GM12878 (cell line): ENCODE measurements around the gene NR2F2. TPM values are rescaled to one million over a fixed set of nuclear protein-coding genes. Genes with fewer than 3 reads are reported as not detected.
A peak's percentile ranks its signal among the peaks of the same experiment; 100 is the strongest.

ENCODE experiments used
- ATAC-seq: fragments of 200-7000 bp; cut with Tn5 transposase; 3 replicates; pipeline ENCODE4 v1.9.1; 2020; ENCODE audit warnings: mild to moderate bottlenecking, moderate library complexity
- BruUV-seq: library from RNA; stranded (reverse); fragments of 400-500 nt; replicated peaks from 2 replicates; lab custom pipeline; 2021; lab: Mats Ljungman, UMichigan
- CTCF ChIA-PET: fragments of 300-600 bp; sonication (Branson Sonifier 250); formaldehyde crosslinking; extraction: SDS; loops from one replicate; lab custom pipeline; 2021; ENCODE audit warnings: inconsistent platforms; lab: Yijun Ruan, JAX
- POLR2A ChIA-PET: fragments of 350-600 bp; formaldehyde crosslinking; extraction: SDS; loops from one replicate; lab custom pipeline; 2021; ENCODE audit warnings: inconsistent platforms; lab: Charles Lee
- RAD21 ChIA-PET: fragments of 300-600 bp; sonication (Branson Sonifier 250); formaldehyde crosslinking; loops from one replicate; lab custom pipeline; 2023; ENCODE audit warnings: antibody characterized with exemption; ENCODE audit not compliant: unreplicated experiment; lab: Charles Lee
- SMC1A ChIA-PET: fragments of 300-600 bp; sonication (Branson Sonifier 250); formaldehyde crosslinking; loops from one replicate; lab custom pipeline; 2023; ENCODE audit not compliant: unreplicated experiment, uncharacterized antibody; lab: Charles Lee
- DNase-seq: peaks from one replicate; pipeline ENCODE4 v3.0.0-alpha.2; 2011; ENCODE audit warnings: low read depth, low spot score
- FAIRE-seq: peaks from 3 replicates; lab custom pipeline; 2011; peaks lifted over from hg19 to GRCh38; lab: Jason Lieb, UNC
- H2AFZ ChIP-seq: 2 replicates; pipeline ENCODE4 v1.6.0; 2011; ENCODE audit warnings: low read depth, low read length, control low read depth; ENCODE audit not compliant: control insufficient read depth
- H3K27ac ChIP-seq: 2 replicates; pipeline ENCODE4 v1.5.1; 2011; ENCODE audit warnings: control low read depth; ENCODE audit not compliant: control insufficient read depth, insufficient read depth
- H3K27me3 ChIP-seq, 2 experiments: replicated peaks in 1 of 2; 2 replicates each; pipeline versions ENCODE4 v1.6.0 to v1.6.1; 2011; ENCODE audit warnings: low read length in 1 of 2; ENCODE audit not compliant: control insufficient read depth in 2 of 2, insufficient read depth in 2 of 2
- H3K36me3 ChIP-seq, 2 experiments: 2 replicates each; pipeline ENCODE4 v1.5.1; 2011; ENCODE audit warnings: low read length in 1 of 2; ENCODE audit not compliant: control insufficient read depth in 2 of 2, insufficient read depth in 2 of 2
- H3K4me1 ChIP-seq: 2 replicates; pipeline ENCODE4 v1.6.1; 2011; ENCODE audit warnings: mild to moderate bottlenecking, low read length, moderate library complexity, mixed read lengths; ENCODE audit not compliant: control insufficient read depth, insufficient read depth
- H3K4me2 ChIP-seq: 2 replicates; pipeline ENCODE4 v1.6.0; 2011; ENCODE audit warnings: control low read depth; ENCODE audit not compliant: control insufficient read depth, insufficient read depth
- H3K4me3 ChIP-seq: fragments of 200-600 bp; sonication (generic); 2 replicates; pipeline ENCODE4 v1.5.1; 2016
- H3K79me2 ChIP-seq: 2 replicates; pipeline ENCODE4 v1.6.0; 2011; ENCODE audit warnings: low read length; ENCODE audit not compliant: control insufficient read depth, insufficient read depth
- H3K9ac ChIP-seq: 2 replicates; pipeline ENCODE4 v1.8.0; 2011; ENCODE audit warnings: low read length, control low read depth, mixed read lengths; ENCODE audit not compliant: control insufficient read depth, insufficient read depth
- H3K9me3 ChIP-seq: replicated peaks from 3 replicates; pipeline ENCODE4 v1.5.1; 2011; ENCODE audit warnings: mild to moderate bottlenecking, low read length; ENCODE audit not compliant: control insufficient read depth, insufficient read depth
- H4K20me1 ChIP-seq: 2 replicates; pipeline ENCODE4 v1.6.0; 2011; ENCODE audit not compliant: control insufficient read depth, insufficient read depth
- DPF2 ChIP-seq: fragments of 450-650 bp; IDR thresholded peaks from 2 replicates; pipeline ENCODE4 v1.6.1; 2017; ENCODE audit warnings: mild to moderate bottlenecking
- ETV6 ChIP-seq, 2 experiments: fragments of 450-650 bp in 1 of 2; IDR thresholded peaks in 1 of 2; conservative IDR thresholded peaks in 1 of 2; 2 replicates each; pipeline ENCODE4 v1.6.1; 2014; ENCODE audit warnings: antibody characterized with exemption in 1 of 2, borderline replicate concordance in 1 of 2, low read depth in 1 of 2, mild to moderate bottlenecking in 1 of 2, moderate library complexity in 1 of 2
- LARP7 ChIP-seq: fragments of 450-650 bp; IDR thresholded peaks from 2 replicates; pipeline ENCODE4 v1.6.1; 2017; ENCODE audit warnings: mild to moderate bottlenecking
- MEF2B ChIP-seq: fragments of 450-650 bp; IDR thresholded peaks from 2 replicates; pipeline ENCODE4 v1.6.1; 2018; ENCODE audit warnings: mild to moderate bottlenecking, moderate library complexity; ENCODE audit not compliant: partially characterized antibody, poor library complexity, severe bottlenecking
- MTA2 ChIP-seq: fragments of 450-650 bp; IDR thresholded peaks from 2 replicates; pipeline ENCODE4 v1.6.1; 2016; ENCODE audit warnings: low read depth, mild to moderate bottlenecking, moderate library complexity
- NFXL1 ChIP-seq: fragments of 450-650 bp; IDR thresholded peaks from 2 replicates; pipeline ENCODE4 v1.6.1; 2017; ENCODE audit warnings: antibody characterized with exemption, mild to moderate bottlenecking, borderline replicate concordance
- POLR2AphosphoS2 ChIP-seq: IDR thresholded peaks from 2 replicates; pipeline ENCODE4 v1.6.1; 2011; ENCODE audit warnings: low read depth, mild to moderate bottlenecking, low read length, improper control_type of control experiment, moderate library complexity
- RB1 ChIP-seq: fragments of 450-650 bp; formaldehyde crosslinking; IDR thresholded peaks from 2 replicates; pipeline ENCODE4 v1.6.1; 2017; ENCODE audit warnings: mild to moderate bottlenecking, borderline replicate concordance
- RFX5 ChIP-seq: IDR thresholded peaks from 2 replicates; pipeline ENCODE4 v1.6.1; 2011; ENCODE audit warnings: low read depth, low read length, improper control_type of control experiment
- SREBF1 ChIP-seq: IDR thresholded peaks from 2 replicates; pipeline ENCODE4 v1.6.1; 2012; ENCODE audit warnings: mild to moderate bottlenecking, low read length
- SUPT20H ChIP-seq: IDR thresholded peaks from 2 replicates; pipeline ENCODE4 v1.6.1; 2011; ENCODE audit warnings: low read depth, mild to moderate bottlenecking, low read length, moderate library complexity, borderline replicate concordance; ENCODE audit not compliant: control insufficient read depth
- TCF12 ChIP-seq: IDR thresholded peaks from 2 replicates; pipeline ENCODE4 v1.6.1; 2011; ENCODE audit warnings: low read depth, mild to moderate bottlenecking, low read length
- TCF3 ChIP-seq: IDR thresholded peaks from 2 replicates; pipeline ENCODE4 v1.6.1; 2012; ENCODE audit warnings: low read depth, mild to moderate bottlenecking, low read length, borderline replicate concordance; ENCODE audit not compliant: insufficient read depth
- ZNF24 ChIP-seq: fragments of 450-650 bp; IDR thresholded peaks from 2 replicates; pipeline ENCODE4 v1.6.1; 2017; ENCODE audit warnings: antibody characterized with exemption, mild to moderate bottlenecking
- WGBS: methylation state at CpG from one replicate; pipeline ENCODE4 v1.1.6; 2016; ENCODE audit warnings: low lambda C conversion rate; ENCODE audit not compliant: insufficient replicate concordance, insufficient coverage; ENCODE audit errors: missing lambda C conversion rate; 5-methylcytosine and 5-hydroxymethylcytosine counted together
- in situ Hi-C: fragments of 300-500 bp; cut with MboI; formaldehyde crosslinking; loops from 9 replicates; pipeline ENCODE4 v1.14.3; 2018; ENCODE audit warnings: mixed read lengths
- intact Hi-C: fragments of 100-400 bp; cut with micrococcal nuclease; formaldehyde crosslinking; loops from one replicate; pipeline ENCODE4 v1.14.2; 2022; ENCODE audit not compliant: unreplicated experiment
- polyA plus RNA-seq, 11 experiments: library from polyadenylated mRNA; depleted of rRNA in 4 of 11; unstranded in 6 of 11; stranded (reverse) in 5 of 11; fragments of >200 nt; fragmentation: Nextera tagmentation in 4 of 11; fragmentation: Illumina TruSeq in 1 of 11; extraction: Ambion mirVana in 4 of 11; extraction: Trizol in 1 of 11; gene quantifications; 1 replicate in 1 of 11; 2 replicates in 10 of 11; pipeline versions ENCODE4 v1.2.1 to v1.2.3, GENCODE V29; 2011 to 2016; ENCODE audit warnings: inconsistent platforms in 2 of 11, missing spikeins in 2 of 11, low read depth in 1 of 11
- total RNA-seq, 4 experiments: library from RNA; depleted of rRNA in 3 of 4; stranded (reverse); fragments of >200 nt in 3 of 4; fragmentation: Illumina TruSeq in 1 of 4; extraction: Trizol in 1 of 4; gene quantifications; 2 replicates each; pipeline versions ENCODE4 v1.2.1 to v1.2.3, GENCODE V29; 2013 to 2021
- TF ChIP-seq, protein P1 (sequence below): IDR thresholded peaks from 2 replicates; pipeline ENCODE4 v1.6.1; 2011; ENCODE audit warnings: mild to moderate bottlenecking, low read depth, low read length, moderate library complexity; ENCODE audit not compliant: insufficient replicate concordance
- TF ChIP-seq, protein P2 (sequence below): fragments of 450-650 bp; IDR thresholded peaks from 2 replicates; pipeline ENCODE4 v1.6.1; 2016; ENCODE audit warnings: mild to moderate bottlenecking, moderate library complexity, borderline replicate concordance

NR2F2 gene
- total and polyA plus RNA-seq, 10 of the 15 experiments (the other 5 are each of a cell fraction or from before 2014, with no cell fraction given), result 1.1 to 10.1 (median 3.2) TPM

DNA sequence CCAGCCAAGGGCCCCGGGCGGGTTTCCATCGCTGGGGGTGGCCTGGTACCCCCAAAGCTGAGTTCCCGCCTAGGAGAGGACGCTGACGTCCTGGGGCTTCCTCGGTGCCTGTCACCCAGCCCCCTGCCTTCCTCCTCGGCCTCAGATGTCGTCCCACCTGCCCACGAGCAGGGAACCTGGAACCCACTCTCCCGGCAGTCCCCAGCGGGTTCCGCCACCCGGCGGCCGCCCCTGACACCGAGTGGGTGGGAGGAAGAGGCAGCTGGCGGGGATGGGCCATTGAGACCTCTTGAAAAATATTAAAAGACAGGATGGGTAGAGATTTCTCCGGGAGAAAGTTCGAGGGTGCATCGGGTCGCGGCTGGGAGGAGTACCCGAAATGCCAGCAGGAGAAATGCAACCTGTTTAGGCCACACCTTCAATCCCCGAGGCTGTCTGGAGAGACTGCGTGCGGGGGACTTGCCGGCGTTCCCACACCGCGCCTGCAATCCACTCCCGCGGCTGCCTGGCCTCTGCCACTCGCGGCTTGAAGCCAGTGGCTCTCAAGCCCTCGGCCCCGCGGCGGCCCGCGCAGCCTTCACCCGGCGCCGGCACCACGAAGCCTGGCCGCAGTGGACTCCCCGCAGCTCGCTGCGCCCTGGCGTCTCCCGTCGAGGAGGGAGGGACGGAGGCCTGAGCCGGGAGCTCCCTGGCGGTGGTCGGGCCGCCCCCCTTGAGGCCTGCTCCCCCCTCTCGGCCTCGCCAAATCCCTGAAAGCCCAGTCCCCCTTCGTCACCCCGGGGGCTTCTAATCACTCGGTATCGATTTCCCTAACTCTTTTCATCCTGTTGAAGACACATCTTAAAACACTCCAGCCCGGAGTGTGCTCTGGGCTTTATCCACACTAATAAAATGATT, 8.6 kb upstream of the NR2F2 start:
- no peaks in the 10 kb centered on the region for H3K36me3 ChIP-seq
- WGBS, result 29% methylated on average over 50 of the region's 64 CpGs
- H3K27ac ChIP-seq, result no peak overlapping the region
- in situ Hi-C loops (loop anchor here (10.0 kb wide), 1 partner anchor 913 kb away; no protein-coding TSS in a partner anchor), intact Hi-C loops (no loop called here)
- ChIA-PET SMC1A (interaction anchor here (0.6 to 3.8 kb wide), 14 partner anchors 11 to 1060 kb away, joined by 3 to 26 read pairs (median 3); no protein-coding TSS in a partner anchor), POLR2A (interaction anchor here (0.6 to 3.8 kb wide), 8 partner anchors 9 to 762 kb away, joined by 3 to 17 read pairs (median 3); partner anchors contain the start of gene NR2F2), CTCF (interaction anchor here (0.7 to 2.2 kb wide), 6 partner anchors 9 to 918 kb away, joined by 3 to 10 read pairs (median 3); no protein-coding TSS in a partner anchor), RAD21 (interaction anchor here (0.6 to 4.2 kb wide), 15 partner anchors 9 to 1062 kb away, joined by 3 to 23 read pairs (median 4); partner anchors contain the start of gene NR2F2)
- FAIRE-seq, result no peak
- H3K4me3 ChIP-seq, result peak overlapping the region; percentile 47
- no TSS peak for BruUV-seq
- no peak for DNase-seq
- no peaks in the 10 kb centered on the region; the same call in 2 of the 3 replicates for H3K9me3 ChIP-seq
- ATAC-seq, result peak; percentile 31
- no peaks in the 10 kb centered on the region for H4K20me1 ChIP-seq
- H3K27me3 ChIP-seq, result peaks cover 0 to 18% of the 10 kb centered on the region in 2 experiments; a peak in 2 of 4 replicates
- H3K4me2 ChIP-seq, result peak overlapping the region; percentile 55; the same call in 1 of the 2 replicates
- H3K79me2 ChIP-seq, result no peaks in the 10 kb centered on the region
- no peak overlapping the region for H3K9ac ChIP-seq
- H3K4me1 ChIP-seq, result peaks cover 3% of the 10 kb centered on the region; the same call in 1 of the 2 replicates
- H2AFZ ChIP-seq, result no peak overlapping the region
- TF ChIP-seq ZNF24 (no peak), TCF12 (0 out of 2 replicates have a peak, but pooled peaks have one; percentile 10), MEF2B (no peak), NFXL1 (no peak), TCF3 (no peak), POLR2AphosphoS2 (no peak), SUPT20H (no peak), LARP7 (peak; percentile 24; the same call in 1 of the 2 replicates), SREBF1 (no peak), RFX5 (no peak), RB1 (no peak), ETV6 (conservative IDR thresholded peaks at IDR 0.05 in 1 of 2, IDR thresholded peaks at IDR 0.05 in 1 of 2; ENCODE audit: borderline replicate concordance in 1 of 2, low read depth in 1 of 2) (no peak), MTA2 (no peak), DPF2 (peak; percentile 67; the same call in 1 of the 2 replicates)
- TF ChIP-seq, protein P1, sequence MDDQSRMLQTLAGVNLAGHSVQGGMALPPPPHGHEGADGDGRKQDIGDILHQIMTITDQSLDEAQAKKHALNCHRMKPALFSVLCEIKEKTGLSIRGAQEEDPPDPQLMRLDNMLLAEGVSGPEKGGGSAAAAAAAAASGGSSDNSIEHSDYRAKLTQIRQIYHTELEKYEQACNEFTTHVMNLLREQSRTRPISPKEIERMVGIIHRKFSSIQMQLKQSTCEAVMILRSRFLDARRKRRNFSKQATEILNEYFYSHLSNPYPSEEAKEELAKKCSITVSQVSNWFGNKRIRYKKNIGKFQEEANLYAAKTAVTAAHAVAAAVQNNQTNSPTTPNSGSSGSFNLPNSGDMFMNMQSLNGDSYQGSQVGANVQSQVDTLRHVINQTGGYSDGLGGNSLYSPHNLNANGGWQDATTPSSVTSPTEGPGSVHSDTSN, result no peak
- TF ChIP-seq, protein P2, sequence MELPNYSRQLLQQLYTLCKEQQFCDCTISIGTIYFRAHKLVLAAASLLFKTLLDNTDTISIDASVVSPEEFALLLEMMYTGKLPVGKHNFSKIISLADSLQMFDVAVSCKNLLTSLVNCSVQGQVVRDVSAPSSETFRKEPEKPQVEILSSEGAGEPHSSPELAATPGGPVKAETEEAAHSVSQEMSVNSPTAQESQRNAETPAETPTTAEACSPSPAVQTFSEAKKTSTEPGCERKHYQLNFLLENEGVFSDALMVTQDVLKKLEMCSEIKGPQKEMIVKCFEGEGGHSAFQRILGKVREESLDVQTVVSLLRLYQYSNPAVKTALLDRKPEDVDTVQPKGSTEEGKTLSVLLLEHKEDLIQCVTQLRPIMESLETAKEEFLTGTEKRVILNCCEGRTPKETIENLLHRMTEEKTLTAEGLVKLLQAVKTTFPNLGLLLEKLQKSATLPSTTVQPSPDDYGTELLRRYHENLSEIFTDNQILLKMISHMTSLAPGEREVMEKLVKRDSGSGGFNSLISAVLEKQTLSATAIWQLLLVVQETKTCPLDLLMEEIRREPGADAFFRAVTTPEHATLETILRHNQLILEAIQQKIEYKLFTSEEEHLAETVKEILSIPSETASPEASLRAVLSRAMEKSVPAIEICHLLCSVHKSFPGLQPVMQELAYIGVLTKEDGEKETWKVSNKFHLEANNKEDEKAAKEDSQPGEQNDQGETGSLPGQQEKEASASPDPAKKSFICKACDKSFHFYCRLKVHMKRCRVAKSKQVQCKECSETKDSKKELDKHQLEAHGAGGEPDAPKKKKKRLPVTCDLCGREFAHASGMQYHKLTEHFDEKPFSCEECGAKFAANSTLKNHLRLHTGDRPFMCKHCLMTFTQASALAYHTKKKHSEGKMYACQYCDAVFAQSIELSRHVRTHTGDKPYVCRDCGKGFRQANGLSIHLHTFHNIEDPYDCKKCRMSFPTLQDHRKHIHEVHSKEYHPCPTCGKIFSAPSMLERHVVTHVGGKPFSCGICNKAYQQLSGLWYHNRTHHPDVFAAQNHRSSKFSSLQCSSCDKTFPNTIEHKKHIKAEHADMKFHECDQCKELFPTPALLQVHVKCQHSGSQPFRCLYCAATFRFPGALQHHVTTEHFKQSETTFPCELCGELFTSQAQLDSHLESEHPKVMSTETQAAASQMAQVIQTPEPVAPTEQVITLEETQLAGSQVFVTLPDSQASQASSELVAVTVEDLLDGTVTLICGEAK, result no peak
